Epidermal melanocyte (primary cell): ENCODE measurements around the gene SLC30A3.

Source experiments
- DNase-seq: peaks from one replicate; pipeline ENCODE4 v3.0.0; 2011; ENCODE audit warnings: low spot score; ENCODE audit not compliant: insufficient read length

The SLC30A3 gene

GRCh38 chr2:27261241-27261925 lies 1.5 kb downstream of the SLC30A3 start:
- no peak for DNase-seq

GRCh38 chr2:27258051-27258450 lies 4.8 kb downstream of the SLC30A3 start:
- DNase-seq = no peak

DNA sequence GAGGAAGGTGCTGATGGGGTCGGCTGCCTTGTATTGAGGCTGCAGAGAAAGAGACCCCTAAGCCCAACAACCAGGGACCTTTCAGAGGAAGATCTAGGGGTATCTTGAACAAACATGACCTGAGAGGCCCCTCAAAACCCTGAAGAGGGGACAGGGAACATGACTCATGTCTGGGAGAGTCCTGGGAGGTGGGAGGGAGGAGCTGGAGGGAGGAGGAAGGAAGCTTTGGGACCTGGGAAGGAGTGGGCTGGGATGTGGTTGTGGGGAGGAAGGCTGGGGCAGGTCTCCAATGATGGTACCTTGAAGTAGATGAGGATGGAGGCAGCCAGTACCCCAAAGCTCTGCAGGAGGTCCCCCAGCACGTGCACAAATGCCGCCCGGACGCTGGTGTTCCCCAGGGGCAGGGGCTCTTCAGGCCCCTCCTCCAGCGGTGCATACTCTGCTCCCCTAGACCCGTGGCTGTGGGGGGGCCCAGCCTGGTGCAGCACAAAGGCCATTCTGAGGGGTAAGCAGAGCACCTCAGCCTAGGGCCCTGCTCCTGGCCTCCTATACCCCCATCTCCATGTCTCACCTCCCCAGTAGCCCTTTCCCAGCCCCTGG lies 5.9 kb downstream of the SLC30A3 start:
- no peak for DNase-seq

- no peak for DNase-seq
Observed at GRCh38 chr2:27255660-27256059, 7.2 kb downstream of the SLC30A3 start.

- DNase-seq = no peak
Observed at GRCh38 chr2:27255187-27255586, 7.7 kb downstream of the SLC30A3 start.

- DNase-seq = no peak
Observed at GRCh38 chr2:27251766-27252165, 11.1 kb downstream of the SLC30A3 start.

DNA sequence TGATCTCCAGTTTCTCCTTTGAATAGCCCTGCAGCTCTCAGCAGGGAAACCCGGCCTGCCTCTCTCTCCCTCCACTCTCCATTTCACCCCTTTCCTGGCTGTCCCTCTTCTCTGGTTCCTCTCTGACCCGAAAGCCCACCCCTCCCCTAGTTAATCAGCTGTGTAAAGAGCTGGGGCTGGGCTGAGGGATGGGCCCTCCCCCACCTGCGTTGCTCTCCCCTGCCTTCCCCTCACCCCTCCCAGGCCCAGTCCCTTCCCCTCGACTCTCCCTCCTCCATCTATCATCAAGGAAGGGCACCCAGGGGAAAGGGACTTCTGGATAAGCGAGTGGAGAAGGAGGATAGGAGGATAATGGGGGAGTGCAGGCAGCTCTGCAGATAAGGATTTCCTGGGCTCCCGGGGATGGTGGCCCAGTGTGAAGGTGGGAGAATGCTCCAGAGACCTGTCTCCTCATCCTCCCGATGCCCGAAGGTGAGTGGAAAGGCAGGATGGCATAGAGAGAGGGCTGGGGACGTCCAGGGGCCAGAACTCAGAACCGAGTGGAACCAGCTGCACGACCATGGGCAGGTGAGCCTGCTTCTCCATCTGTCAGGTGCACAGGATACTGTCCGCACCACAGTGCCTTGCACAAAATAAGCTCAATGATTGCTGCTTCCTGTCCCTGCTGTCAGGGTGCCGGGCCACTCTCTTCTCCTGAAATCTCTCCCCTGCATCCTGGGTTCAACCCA lies 12.0 kb downstream of the SLC30A3 start:
- no peak for DNase-seq

GRCh38 chr2:27249891-27250651 lies 12.8 kb downstream of the SLC30A3 start:
- peak; percentile 57 for DNase-seq

- no peak for DNase-seq
Observed at GRCh38 chr2:27249159-27249890, 13.5 kb downstream of the SLC30A3 start.

DNA sequence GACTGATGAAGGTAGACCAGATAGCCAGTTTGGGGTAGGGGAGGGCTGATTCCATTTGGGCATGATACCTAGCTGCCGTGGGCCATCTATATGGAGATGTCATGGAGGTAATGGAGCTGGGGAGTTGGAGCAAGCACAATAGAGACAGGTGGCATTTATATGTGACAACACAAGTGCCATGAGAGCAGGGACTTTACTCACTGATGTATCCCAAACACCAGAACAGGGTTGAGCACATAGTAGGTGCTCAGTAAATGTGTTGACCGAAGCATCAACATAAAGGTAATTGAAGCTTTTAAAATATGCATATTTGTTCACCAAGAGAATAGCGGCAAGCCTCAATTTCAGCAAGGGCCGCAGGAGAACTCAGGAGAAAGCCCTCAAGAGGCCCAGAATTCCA lies 15.0 kb downstream of the SLC30A3 start:
- no peak for DNase-seq

GRCh38 chr2:27245626-27246025 lies 17.2 kb downstream of the SLC30A3 start:
- DNase-seq = no peak

DNA sequence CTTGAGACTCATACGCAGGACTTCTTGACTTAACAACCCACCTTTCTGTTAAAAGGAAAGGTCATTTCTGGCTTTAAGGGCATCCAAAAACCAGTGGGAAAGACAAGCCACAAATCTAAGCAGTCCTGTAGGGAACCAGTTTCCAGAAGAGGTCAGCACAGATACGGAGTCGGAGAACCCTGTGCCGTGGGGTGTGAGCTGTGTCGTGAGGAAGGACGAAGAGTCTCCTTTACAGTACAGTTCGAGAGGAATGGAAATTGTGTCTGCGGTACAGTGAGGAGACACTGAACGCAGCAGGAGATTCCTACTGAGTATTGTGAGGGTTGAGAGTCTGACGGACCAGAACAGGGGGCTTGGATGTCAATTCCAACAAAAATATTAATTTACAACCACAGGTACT lies 17.7 kb downstream of the SLC30A3 start:
- no peak for DNase-seq

GRCh38 chr2:27243391-27244130 lies 19.3 kb downstream of the SLC30A3 start:
- DNase-seq = no peak

DNA sequence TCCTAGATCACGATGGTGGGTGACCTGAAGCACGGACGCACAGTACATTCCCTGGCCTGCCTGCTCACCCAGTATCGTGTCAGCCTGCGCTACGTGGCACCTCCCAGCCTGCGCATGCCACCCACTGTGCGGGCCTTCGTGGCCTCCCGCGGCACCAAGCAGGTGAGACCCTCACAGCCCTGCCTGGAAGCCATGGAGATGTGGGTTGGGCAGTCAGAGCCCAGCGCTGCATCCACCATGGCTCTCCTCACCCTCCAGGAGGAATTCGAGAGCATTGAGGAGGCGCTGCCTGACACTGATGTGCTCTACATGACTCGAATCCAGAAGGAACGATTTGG lies 20.3 kb downstream of the SLC30A3 start:
- DNase-seq = no peak

GRCh38 chr2:27241761-27242613 lies 20.9 kb downstream of the SLC30A3 start:
- DNase-seq = no peak

GRCh38 chr2:27240406-27240805 lies 22.4 kb downstream of the SLC30A3 start:
- no peak for DNase-seq

DNA sequence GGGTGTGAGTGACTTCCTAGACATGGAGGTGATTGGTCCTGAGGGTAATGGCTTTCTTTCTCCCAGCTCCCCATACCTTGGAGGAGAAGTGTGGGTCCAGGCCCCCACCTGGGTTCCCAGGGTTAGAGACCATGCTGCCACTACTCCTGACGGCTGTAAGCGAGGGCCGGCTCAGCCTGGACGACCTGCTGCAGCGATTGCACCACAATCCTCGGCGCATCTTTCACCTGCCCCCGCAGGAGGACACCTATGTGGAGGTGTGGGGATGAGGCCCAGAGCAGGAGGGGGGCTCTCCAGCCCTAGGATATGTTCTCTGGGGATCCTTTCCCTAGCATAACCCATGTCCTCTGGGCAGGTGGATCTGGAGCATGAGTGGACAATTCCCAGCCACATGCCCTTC lies 23.9 kb downstream of the SLC30A3 start:
- no peak for DNase-seq

DNA sequence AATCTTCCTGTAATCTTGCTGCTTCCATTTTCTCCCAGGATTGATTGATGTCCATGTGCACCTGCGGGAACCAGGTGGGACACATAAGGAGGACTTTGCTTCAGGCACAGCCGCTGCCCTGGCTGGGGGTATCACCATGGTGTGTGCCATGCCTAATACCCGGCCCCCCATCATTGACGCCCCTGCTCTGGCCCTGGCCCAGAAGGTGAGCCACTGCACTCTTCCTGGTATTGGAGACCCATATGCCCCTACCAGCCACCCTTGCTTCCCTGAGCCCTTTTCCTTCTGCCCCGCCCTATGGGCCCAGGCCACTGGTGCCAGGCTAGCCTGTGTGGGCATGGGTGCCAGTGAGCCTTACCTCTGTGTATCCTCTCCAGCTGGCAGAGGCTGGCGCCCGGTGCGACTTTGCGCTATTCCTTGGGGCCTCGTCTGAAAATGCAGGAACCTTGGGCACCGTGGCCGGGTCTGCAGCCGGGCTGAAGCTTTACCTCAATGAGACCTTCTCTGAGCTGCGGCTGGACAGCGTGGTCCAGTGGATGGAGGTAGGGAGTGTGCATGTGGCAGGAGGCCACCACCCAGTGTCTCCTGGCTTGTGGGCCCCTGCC lies 25.4 kb downstream of the SLC30A3 start:
- no peak for DNase-seq

GRCh38 chr2:27236626-27237025 lies 26.2 kb downstream of the SLC30A3 start:
- DNase-seq = no peak
